Stomach smooth muscle (tissue), 2 donors: ENCODE measurements around the gene PAX8.
"Not testable (repeated sequence)": the region's sequence is repeated elsewhere in the genome, so short reads cannot be mapped to it uniquely, and the experiment has no call there.

Experiments
- H3K27ac ChIP-seq: one replicate; pipeline ENCODE4 v1.7.0; 2013; ENCODE audit warnings: mild to moderate bottlenecking, low read length, inconsistent platforms
- H3K27me3 ChIP-seq, 2 donors: one replicate each; pipeline ENCODE4 v1.7.0; 2013; ENCODE audit warnings: low read length in 2 of 2; ENCODE audit not compliant: insufficient read depth in 2 of 2, control insufficient read depth in 1 of 2
- H3K36me3 ChIP-seq, 2 donors: one replicate each; pipeline ENCODE4 v1.7.0; 2013; ENCODE audit warnings: low read length in 2 of 2; ENCODE audit not compliant: control insufficient read depth in 2 of 2, insufficient read depth in 2 of 2
- H3K4me1 ChIP-seq: one replicate; pipeline ENCODE4 v1.7.0; 2013; ENCODE audit warnings: low read length; ENCODE audit not compliant: control insufficient read depth, insufficient read depth
- H3K4me3 ChIP-seq, 2 donors: one replicate each; pipeline ENCODE4 v1.7.0; 2013; ENCODE audit warnings: low read length in 2 of 2
- H3K9ac ChIP-seq, 2 donors: one replicate each; pipeline ENCODE4 v1.7.0; 2013; ENCODE audit warnings: low read length in 2 of 2, mild to moderate bottlenecking in 1 of 2
- H3K9me3 ChIP-seq, 2 donors: one replicate each; pipeline ENCODE4 v1.7.0; 2013; ENCODE audit warnings: low read length in 2 of 2; ENCODE audit not compliant: control insufficient read depth in 2 of 2
- donor health status: healthy.
- donor health status: Pancreatic carcinoma.

PAX8 gene

DNA sequence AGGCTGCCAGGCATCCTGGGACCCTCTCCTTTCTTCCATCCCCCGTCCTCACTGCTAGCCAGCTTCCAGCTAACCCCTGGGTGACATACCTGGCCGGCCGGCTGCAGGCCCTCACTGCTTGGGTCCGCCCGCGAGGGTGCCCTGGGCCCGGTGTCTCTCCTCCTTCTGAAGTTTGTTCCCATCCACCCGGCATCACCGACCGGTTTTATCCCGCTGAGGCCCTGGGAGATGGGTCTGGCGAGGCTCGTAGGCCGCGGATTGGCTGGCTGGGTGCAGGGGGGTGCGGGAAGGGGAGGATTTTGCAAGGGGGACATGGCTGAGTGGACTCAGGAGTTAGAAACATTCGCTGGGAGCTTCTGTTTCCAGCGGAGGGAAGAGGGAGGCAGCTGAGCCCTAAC lies at the start of gene PAX8:
Gene PAX8, minus strand, starts transcription at position 180 of the 398 bp plus-strand sequence. CDS start 527 bp downstream, outside the sequence.
- H3K4me3 ChIP-seq, result no peak within 1 kb of the TSS
- H3K9me3 ChIP-seq, result no peaks in the 10 kb centered on the region
- peaks cover 20% of the 10 kb centered on the region for H3K4me1 ChIP-seq
- no peaks in the 10 kb centered on the region for H3K36me3 ChIP-seq
- H3K27me3 ChIP-seq, result peaks cover 36 to 48% of the 10 kb centered on the region in 2 donors
- no peak within 1 kb of the TSS for H3K27ac ChIP-seq
- H3K9ac ChIP-seq, result no peak within 1 kb of the TSS

GRCh38 chr2:113328043-113328442 lies 49.3 kb upstream of the PAX8 start:
- Histone ChIP-seq H3K27me3 (no peaks in the 10 kb centered on the region), H3K9ac (no peak overlapping the region), H3K9me3 (no peaks in the 10 kb centered on the region), H3K36me3 (no peaks in the 10 kb centered on the region), H3K27ac (no peak overlapping the region), H3K4me3 (no peak overlapping the region), H3K4me1 (peaks cover 8% of the 10 kb centered on the region)

GRCh38 chr2:113325161-113325731 lies 46.5 kb upstream of the PAX8 start:
- H3K36me3 ChIP-seq, H3K27ac ChIP-seq, H3K27me3 ChIP-seq, H3K4me1 ChIP-seq, H3K9me3 ChIP-seq: not testable (repeated sequence)
- peak overlapping the region; percentile 49 to 66 for H3K4me3 ChIP-seq
- H3K9ac ChIP-seq, result peak overlapping the region in 1 of 2 donors; percentile 13

- H3K4me1 ChIP-seq, result peaks cover 8% of the 10 kb centered on the region
- no peaks in the 10 kb centered on the region for H3K9me3 ChIP-seq
- H3K27ac ChIP-seq, result no peak overlapping the region
- peak overlapping the region; percentile 6 to 29 for H3K9ac ChIP-seq
- no peaks in the 10 kb centered on the region for H3K36me3 ChIP-seq
- no peaks in the 10 kb centered on the region for H3K27me3 ChIP-seq
- peak overlapping the region; percentile 66 to 70 for H3K4me3 ChIP-seq
These were observed 46.0 kb upstream of the PAX8 start for GRCh38 chr2:113324684-113325160.

- H3K27me3 ChIP-seq, H3K9ac ChIP-seq, H3K4me3 ChIP-seq, H3K27ac ChIP-seq, H3K9me3 ChIP-seq, H3K36me3 ChIP-seq, H3K4me1 ChIP-seq: not testable (repeated sequence)
These were observed 44.4 kb upstream of the PAX8 start for GRCh38 chr2:113323129-113323528.

- not testable (repeated sequence) for H3K9me3 ChIP-seq, H3K36me3 ChIP-seq, H3K27me3 ChIP-seq, H3K27ac ChIP-seq, H3K9ac ChIP-seq, H3K4me1 ChIP-seq, H3K4me3 ChIP-seq
These were observed 41.4 kb upstream of the PAX8 start for GRCh38 chr2:113320106-113320505.

DNA sequence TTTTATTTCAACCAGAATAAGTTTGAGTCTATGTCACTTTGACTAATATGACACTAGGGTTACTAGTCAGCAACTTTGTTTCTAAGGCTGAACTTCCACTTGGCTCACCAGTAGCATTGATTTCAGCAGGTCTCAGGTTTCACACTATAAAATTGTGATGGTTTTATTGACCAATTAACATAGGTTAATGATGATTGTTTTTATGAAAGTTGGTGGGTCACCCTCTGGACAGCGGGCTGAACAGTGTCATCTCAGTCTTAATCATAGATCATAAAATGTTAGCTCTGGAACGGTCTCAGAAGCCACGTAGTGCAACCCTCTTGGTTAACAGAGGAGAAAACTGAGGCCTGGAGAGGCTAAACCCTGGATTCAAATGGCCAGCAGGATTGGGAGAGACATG lies 40.2 kb upstream of the PAX8 start:
- H3K27me3 ChIP-seq, H3K36me3 ChIP-seq, H3K4me3 ChIP-seq, H3K9me3 ChIP-seq, H3K9ac ChIP-seq, H3K4me1 ChIP-seq, H3K27ac ChIP-seq: not testable (repeated sequence)

DNA sequence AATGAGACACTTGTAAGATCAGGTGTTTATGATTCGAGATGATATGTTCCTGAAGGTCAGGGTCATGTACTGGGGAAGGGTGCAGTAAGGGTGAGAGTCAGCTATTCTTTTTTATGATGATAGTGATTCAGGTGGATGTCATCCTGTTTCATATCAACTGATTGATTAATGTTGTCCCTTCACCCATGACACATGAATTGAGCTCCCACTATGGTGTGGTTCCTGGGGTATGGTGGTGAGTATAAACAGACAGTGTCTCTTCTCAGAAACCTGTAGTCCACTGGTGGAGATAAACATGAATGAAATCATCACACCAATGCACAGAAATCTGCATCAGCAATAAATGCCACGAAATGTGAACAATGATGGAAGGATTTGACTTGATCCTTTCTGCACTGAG lies 37.4 kb upstream of the PAX8 start:
- Histone ChIP-seq H3K4me1 (no peaks in the 10 kb centered on the region), H3K4me3 (no peak overlapping the region), H3K27me3 (no peaks in the 10 kb centered on the region), H3K9me3 (no peaks in the 10 kb centered on the region), H3K36me3 (no peaks in the 10 kb centered on the region), H3K9ac (no peak overlapping the region), H3K27ac (no peak overlapping the region)

DNA sequence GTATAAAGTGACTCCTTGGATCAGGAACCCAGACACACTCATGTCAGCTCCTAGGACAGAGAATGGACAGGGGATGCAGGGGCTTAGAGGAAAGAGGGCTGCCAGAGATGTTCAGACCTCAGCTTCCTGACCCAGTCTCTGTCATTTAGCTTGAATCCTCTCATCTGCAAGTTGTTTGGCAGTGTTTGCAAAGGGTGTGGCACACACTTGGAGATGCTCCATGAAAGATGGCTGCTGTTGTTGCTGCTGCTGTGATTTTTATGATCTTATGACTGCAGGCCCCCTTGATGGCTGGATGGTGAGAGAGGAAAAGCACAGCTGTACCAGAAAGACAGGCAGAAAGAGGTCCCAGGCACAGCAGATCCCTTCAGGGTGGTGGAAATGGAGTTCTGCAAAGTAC lies 35.9 kb upstream of the PAX8 start:
- H3K27me3 ChIP-seq, H3K9me3 ChIP-seq, H3K27ac ChIP-seq, H3K4me3 ChIP-seq, H3K36me3 ChIP-seq, H3K9ac ChIP-seq, H3K4me1 ChIP-seq: not testable (repeated sequence)

DNA sequence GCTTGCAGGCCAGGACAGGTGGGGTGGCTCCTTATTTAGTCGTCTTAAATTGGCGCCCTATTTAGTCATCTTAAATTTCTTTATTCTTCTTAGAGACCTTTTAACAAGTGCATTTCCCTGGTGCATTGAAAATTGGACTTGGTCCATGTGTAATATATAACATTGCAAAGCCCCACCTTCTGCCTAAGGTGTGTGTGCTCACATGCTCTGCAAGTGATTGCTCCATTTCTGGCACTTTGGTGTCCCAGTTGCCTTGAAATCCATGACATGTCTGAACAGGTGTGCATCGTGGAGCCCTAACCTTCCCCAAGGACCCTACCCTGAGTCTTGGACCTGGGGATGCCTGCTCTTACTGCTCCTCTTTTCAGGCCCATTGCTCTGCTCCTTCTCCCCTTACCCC lies 35.5 kb upstream of the PAX8 start:
- not testable (repeated sequence) for H3K36me3 ChIP-seq, H3K9me3 ChIP-seq, H3K4me3 ChIP-seq, H3K4me1 ChIP-seq, H3K27me3 ChIP-seq, H3K9ac ChIP-seq, H3K27ac ChIP-seq

DNA sequence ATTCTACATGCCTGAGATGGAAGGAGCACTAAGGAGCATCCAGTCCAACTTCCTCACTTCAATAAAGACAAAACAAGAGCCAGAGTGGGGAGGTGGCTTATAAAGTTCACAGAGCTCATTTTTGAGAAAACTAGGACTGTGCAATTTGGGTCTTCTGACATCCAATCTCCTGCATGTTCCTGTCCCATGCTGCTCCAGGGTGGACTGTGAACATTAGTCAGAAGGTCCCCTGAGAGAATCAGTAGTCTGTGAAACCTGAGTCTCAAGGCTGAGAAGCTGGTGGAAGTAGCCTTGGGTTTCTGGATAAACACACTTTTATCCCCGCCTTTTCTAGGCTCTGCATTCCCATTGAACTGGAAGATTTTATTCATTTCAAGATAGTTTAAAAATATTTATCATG lies 33.1 kb upstream of the PAX8 start:
- H3K4me1 ChIP-seq, H3K27me3 ChIP-seq, H3K9ac ChIP-seq, H3K36me3 ChIP-seq, H3K9me3 ChIP-seq, H3K27ac ChIP-seq, H3K4me3 ChIP-seq: not testable (repeated sequence)
